Measurements from ENCODE around the gene CENPH.
"Not testable (repeated sequence)": the region's sequence is repeated elsewhere in the genome, so short reads cannot be mapped to it uniquely, and the experiment has no call there.

The CENPH gene

DNA sequence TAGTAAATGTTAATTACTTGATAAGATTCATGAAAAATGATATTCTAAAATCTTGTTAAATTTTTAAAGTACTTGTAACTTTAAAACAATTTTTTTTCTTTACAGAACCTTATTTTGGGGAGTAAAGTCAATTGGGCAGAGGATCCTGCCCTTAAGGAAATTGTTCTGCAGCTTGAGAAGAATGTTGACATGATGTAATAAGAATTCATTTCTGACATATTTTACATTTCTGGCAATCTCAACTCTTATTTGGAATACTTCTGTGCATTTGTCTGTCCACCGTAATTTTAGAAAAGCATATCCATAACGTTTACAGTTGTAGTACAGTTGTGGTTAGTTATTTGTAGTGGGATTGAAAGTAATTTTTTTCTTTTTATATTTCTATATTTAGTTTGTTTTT is 20.2 kb downstream of the CENPH start:
- DNase-seq (ENCODE audit: low spot score), result no peak

- no peak for DNase-seq (ENCODE audit: low spot score)
Observed at GRCh38 chr5:69211200-69211599, 21.8 kb downstream of the CENPH start.

DNA sequence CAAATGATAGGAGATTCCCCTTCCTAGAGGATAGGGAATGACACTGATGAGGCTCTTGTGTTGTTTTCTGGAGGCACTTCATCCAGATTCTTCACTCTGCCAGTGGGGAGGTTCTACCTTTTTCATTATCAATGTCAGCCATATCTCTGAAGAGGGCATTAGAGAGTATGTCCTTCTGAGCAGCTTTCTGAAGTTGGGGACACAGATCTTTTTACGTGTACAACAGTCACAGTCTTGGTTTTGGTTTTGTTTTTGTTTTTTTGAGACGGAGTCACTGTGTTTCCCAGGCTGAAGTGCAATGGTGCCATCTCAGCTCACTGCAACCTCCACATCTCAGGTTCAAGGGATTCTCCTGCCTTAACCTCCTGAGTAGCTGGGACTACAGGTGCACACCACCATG is 22.6 kb downstream of the CENPH start:
- DNase-seq (ENCODE audit: low spot score), result no peak

GRCh38 chr5:69213513-69214215 is 24.3 kb downstream of the CENPH start:
- no peak for DNase-seq (ENCODE audit: low spot score)

DNA sequence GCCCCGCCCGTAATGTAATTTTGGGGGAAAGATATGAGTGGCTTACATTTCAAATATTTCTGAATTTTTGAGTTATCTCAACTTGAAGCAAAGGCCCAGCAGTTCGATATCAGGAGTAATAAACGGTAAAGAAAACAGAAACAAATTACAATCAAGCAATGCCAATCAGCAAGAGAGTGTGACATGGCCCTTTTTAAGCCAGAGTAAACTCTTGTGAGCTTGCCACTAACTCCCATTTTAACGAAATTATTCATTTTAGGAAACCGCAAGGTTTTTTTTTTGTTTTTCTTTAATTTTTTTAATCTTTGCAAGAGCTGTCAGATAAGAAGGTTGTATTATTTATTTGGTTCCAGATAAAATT is 27.7 kb downstream of the CENPH start:
- no peak for DNase-seq (ENCODE audit: low spot score)

DNA sequence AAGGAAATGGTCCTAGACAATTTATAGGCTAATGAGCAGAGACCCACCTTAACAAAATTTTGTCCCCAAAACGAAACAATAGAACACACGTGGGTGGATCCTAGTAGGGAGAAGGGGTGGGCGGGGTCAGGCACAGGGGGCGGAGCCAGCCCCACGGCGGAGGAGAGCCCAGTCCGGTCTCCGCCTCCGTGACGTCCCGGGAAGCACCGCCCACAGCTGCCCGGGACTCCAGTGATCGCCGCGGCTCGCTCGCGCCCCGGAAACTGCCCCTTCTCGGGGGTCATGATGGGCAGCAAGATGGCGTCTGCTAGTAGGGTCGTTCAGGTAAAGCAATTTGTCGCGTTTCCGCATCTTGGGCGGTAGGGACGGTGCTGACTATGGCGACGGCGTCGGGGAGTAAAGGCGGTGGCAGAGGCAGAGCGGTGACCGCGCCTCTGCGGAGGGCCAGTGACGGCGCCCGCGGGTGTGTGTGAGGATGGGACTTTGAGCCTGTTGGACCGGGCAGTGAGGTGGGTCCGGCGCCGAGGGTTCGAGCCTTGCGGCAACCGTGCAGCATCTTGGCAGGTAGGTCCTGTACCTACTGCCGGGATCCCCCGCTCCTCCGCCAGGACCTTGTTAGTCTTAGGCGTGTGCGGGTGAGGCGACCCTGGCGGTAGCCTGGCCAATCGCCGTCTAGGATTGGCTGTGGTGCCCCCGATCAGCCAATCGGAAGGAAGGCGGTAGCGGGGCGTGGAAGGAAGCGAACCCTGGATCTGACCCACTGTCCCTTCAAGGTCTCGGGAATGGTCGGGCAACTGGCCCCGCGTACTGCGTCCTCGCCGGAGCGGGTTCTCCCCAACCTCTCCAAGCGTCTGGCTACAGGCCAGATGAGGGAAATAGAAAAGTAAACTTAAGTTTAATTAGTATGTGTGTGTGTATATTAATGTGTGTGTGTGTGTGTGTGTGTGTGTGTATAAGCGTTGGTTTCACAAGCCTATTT is 28.5 kb downstream of the CENPH start:
- peak; percentile 96 for DNase-seq (ENCODE audit: low spot score)

DNA sequence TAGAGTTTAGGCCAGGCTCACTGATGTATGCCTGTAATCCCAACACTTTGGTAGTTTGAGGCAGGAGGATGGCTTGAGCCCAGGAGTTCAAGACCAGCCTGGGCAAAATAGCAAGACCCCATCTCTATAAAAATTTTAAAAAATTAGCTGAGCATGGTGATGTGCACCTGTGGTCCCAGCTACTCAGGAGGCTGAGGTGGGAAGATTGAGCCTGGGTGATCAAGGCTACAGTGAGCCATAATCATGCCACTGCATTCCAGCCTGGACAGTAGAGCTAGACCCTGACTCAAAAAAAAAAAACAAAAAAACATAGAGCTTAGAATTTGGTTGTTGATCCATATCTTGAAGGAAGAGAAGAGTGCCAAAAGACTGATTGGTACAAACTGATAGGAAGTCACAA is 30.6 kb downstream of the CENPH start:
- DNase-seq (ENCODE audit: low spot score), result no peak

DNA sequence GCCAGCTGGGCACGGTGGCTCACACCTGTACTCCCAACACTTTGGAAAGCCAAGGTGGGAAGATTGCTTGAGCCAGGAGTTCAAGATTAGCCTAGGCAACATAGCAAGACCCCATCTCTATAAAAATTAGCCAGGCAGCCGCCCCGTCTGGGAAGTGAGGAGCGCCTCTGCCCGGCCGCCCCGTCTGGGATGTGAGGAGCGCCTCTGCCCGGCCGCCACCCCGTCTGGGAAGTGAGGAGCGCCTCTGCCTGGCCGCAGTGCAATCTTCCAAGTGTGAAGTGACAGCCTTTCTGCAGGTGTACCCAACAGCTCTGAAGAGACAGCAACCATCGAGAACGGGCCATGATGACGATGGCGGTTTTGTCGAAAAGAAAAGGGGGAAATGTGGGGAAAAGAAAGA is 31.0 kb downstream of the CENPH start:
- DNase-seq (ENCODE audit: low spot score), result not testable (repeated sequence)

- DNase-seq (ENCODE audit: low spot score), result not testable (repeated sequence)
Observed at GRCh38 chr5:69220833-69221232, 31.4 kb downstream of the CENPH start.

DNA sequence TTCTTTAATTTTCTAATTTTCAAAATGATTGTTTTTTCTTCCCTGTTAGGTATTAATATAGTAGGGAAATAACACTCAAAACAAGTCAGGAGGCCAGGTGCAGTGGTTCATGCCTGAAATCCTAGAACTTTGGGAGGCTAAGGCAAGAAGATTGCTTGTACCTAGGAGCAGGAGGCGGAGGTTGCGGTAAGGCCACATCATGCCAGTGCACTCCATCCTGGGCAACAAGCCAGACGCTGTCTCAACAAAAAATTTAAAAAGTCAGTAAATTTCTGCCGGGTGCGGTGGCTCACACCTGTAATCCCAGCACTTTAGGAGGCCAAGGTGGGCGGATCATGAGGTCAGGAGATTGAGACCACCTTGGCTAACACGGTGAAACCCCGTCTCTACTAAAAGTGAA is 35.1 kb downstream of the CENPH start:
- no peak for DNase-seq (ENCODE audit: low spot score)

GRCh38 chr5:69225860-69226259 is 36.5 kb downstream of the CENPH start:
- DNase-seq (ENCODE audit: low spot score), result no peak

- DNase-seq (ENCODE audit: low spot score), result no peak
Observed at GRCh38 chr5:69230181-69230580, 40.8 kb downstream of the CENPH start.

DNA sequence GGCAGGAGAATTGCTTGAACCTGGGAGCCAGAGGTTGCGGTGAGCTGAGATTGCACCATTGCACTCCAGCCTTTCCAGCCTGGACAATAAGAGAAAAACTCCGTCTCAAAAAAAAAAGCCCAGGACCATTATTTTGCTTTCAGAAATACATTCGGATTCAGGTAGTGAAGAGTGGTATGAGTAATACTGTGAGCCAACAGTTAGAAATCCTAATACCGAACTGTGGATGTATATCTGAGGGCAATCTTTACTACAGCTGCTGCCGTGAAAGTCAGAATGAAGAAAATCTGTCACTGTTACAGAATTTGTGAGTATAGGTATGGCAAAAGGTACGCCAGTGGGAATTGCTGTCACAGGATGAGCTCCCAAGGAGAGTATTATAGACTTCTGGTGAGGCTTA is 41.9 kb downstream of the CENPH start:
- DNase-seq (ENCODE audit: low spot score), result no peak

GRCh38 chr5:69231851-69232250 is 42.5 kb downstream of the CENPH start:
- DNase-seq (ENCODE audit: low spot score), result no peak

DNA sequence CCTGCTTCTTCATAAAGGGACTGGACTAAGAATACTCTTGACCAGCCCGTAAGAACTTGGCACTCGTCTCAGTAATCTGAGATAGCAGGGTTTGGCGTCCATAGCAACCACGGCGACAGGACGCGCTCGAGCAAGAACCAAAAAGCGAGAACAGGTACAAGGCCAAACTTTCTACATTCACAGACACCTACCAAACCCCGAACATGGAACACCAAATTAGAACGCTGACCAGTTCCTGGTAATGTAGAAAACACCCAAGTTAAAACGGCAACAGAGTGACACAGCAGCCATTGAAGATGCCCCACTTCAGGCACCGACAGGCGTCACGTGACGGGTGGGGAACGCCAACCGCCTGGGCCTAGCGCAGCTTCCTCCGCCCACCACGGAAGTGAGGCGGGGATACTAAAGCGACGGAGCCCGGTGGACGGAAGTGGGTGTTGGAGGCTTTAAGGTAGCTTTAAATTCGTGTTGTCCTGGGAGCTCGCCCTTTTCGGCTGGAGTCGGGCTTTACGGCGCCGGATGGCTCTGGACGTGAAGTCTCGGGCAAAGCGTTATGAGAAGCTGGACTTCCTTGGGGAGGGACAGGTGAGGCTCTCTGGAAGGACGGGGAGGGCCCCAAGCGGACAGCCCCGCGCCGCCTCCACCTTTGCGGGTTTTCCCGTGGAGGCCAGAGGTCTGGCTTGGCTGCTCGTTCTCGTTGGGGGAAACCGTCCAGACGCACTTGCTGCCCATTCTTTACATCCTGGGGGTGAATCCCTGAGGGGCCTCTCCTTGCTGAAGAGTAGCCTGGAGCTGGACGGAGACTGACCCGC is 45.3 kb downstream of the CENPH start, which contains the start of gene CDK7:
Gene CDK7, plus strand, starts transcription at position 430 of the 812 bp plus-strand sequence. Its CDS starts 90 bp downstream, at position 520.
- peak; percentile 92 for DNase-seq (ENCODE audit: low spot score)

DNA sequence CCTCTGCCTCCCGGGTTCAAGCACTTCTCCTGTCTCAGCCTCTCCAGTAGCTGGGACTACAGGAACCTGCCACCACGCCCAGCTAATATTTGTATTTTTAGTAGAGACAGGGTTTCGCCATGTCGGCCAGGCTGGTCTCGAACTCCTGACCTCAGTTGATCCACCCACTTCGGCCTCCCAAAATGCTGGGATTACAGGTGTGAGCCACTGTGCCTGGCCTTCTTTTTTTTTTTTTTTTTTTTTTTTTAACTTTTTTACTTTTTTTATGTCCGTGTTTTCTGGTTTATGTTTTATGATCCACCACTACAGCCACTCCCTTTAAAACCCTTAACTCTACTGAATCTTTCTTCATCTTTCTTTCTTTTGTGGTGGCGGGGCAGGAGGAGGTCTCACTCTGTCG is 47.4 kb downstream of the CENPH start:
- not testable (repeated sequence) for DNase-seq (ENCODE audit: low spot score)

DNA sequence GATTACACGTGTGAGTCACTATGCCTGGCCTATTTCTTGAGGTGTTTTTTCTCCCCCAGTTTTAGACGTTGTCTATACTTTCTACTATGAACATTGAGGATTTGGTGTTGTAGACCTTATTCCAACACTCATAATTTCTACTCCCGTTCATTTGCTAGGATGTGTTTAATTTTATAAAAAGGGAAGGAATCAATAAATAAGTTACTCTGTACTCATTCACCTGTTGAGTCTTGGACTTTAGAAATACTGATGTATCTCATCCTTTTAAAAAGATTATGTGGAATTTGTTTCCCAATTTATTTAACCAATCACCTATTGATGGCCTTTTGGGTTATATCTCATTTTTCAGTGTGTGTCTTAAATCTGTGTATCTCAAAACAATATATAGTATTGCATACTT is 48.5 kb downstream of the CENPH start:
- no peak for DNase-seq (ENCODE audit: low spot score)

DNA sequence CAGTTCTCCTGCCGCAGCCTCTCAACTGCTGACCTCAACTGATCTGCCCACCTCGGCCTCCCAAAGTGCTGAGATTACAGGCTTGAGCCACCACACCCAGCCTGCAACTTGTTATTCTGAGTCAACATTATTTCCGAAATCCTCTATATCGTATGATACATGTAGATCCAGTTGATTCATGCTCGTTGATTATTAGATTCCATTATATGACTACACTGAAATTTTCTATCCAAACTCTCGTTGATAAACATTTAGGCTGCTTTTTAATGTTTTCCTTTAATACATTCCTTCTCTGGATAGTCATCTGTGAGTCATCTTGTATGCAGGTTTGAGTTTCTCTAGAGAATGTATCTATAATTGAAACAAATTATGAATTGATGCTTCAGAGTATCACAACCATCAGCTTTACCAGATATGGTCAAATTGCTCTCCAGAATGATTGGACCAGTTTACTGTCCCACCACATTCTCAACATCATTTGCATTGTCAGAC is 49.4 kb downstream of the CENPH start:
- no peak for DNase-seq (ENCODE audit: low spot score)

DNA sequence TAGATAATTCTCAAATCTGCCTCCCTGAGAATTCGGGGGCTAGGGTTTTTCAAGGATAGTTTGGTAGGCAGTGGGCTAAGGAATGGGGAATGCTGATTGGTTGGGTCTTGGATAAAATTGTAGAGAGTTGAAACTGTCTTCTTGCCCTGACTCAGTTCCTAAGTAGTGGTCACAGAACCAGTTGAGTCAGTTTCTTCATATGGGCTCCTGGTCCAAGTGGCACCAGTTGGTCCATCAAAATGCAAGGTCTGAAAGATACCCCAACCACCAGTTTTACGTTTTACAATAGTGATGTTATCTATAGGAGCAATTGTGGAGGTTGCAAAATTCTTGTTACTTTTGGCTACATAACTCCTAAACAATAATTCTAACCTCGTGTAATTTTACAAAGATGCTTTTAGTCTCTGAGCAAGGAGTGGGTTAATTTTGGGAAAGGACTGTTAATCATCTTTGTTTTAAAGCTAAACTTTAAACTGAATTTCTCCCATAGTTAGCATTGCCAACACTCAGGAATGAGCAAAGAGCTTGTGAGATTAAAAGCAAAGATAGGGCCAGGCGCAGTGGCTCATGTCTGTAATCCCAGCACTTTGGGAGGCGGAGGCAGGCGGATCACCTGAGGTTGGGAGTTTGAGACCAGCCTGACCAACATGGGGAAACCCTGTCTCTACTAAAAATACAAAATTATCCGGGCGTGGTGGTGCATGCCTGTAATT is 53.0 kb downstream of the CENPH start:
- DNase-seq (ENCODE audit: low spot score), result no peak

GRCh38 chr5:69245031-69245430 is 55.6 kb downstream of the CENPH start:
- no peak for DNase-seq (ENCODE audit: low spot score)

- no peak for DNase-seq (ENCODE audit: low spot score)
Observed at GRCh38 chr5:69248019-69248418, 58.6 kb downstream of the CENPH start.

- DNase-seq (ENCODE audit: low spot score), result no peak
Observed at GRCh38 chr5:69250593-69250992, 61.2 kb downstream of the CENPH start.
